ENCODE results near the gene LRCOL1. TPM values are rescaled to one million over a fixed set of nuclear protein-coding genes. Genes with fewer than 3 reads are reported as not detected.

Gene LRCOL1
- total RNA-seq, 1 experiment from 2014 or later, result 0.24 TPM

DNA sequence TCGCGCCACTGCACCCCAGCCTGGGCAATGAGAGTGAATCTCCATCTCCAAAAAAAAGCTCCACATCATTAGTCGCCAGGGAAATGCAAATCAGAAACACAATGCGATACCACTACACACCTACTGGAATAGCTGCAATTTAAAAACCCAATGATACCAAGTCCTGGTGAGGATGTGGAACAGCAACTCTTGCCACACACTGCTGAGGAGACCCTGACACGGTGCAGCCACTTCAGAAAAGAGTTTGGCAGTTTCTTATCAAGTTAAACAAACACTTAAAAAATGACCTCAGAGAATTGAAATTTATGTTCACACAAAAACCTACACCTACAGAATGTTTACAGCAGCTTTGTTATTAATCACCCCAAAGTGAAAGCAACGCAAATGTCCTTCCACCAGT is 20.3 kb upstream of the LRCOL1 start:
- Mint-ChIP-seq H3K4me1 (no peaks in the 10 kb centered on the region), H3K9me3 (no peaks in the 10 kb centered on the region), H3K4me3 (no peak overlapping the region), H3K36me3 (peaks cover 70% of the 10 kb centered on the region), H3K27me3 (ENCODE audit: low read depth) (no peaks in the 10 kb centered on the region), H3K27ac (no peak overlapping the region)
- TF ChIP-seq CREM (CRISPR knock-in tag; IDR thresholded peaks at IDR 0.05) (no peak), AFF4 (CRISPR knock-in tag; IDR thresholded peaks at IDR 0.05; ENCODE audit: borderline replicate concordance) (no peak), ZNF396 (CRISPR knock-in tag; IDR thresholded peaks at IDR 0.05; ENCODE audit: borderline replicate concordance) (no peak), ETV6 (CRISPR knock-in tag; IDR thresholded peaks at IDR 0.05) (no peak), ZNF232 (CRISPR knock-in tag; IDR thresholded peaks at IDR 0.05) (no peak), MAX (CRISPR knock-in tag; IDR thresholded peaks at IDR 0.05) (no peak), HMGA2 (CRISPR knock-in tag; IDR thresholded peaks at IDR 0.05) (no peak), NFATC4 (CRISPR knock-in tag; IDR thresholded peaks at IDR 0.05) (no peak), JUN (CRISPR knock-in tag; IDR thresholded peaks at IDR 0.05) (no peak), MXD4 (CRISPR knock-in tag; IDR thresholded peaks at IDR 0.05; ENCODE audit: borderline replicate concordance) (no peak), IRF2 (CRISPR knock-in tag; IDR thresholded peaks at IDR 0.05; ENCODE audit: borderline replicate concordance, low read depth) (no peak), CDX4 (CRISPR knock-in tag; IDR thresholded peaks at IDR 0.05; ENCODE audit: borderline replicate concordance) (no peak), OVOL2 (CRISPR knock-in tag; IDR thresholded peaks at IDR 0.05; ENCODE audit: borderline replicate concordance) (no peak), CBFB (CRISPR knock-in tag; IDR thresholded peaks at IDR 0.05; ENCODE audit: low read depth) (no peak)
- TF ChIP-seq, protein P1, sequence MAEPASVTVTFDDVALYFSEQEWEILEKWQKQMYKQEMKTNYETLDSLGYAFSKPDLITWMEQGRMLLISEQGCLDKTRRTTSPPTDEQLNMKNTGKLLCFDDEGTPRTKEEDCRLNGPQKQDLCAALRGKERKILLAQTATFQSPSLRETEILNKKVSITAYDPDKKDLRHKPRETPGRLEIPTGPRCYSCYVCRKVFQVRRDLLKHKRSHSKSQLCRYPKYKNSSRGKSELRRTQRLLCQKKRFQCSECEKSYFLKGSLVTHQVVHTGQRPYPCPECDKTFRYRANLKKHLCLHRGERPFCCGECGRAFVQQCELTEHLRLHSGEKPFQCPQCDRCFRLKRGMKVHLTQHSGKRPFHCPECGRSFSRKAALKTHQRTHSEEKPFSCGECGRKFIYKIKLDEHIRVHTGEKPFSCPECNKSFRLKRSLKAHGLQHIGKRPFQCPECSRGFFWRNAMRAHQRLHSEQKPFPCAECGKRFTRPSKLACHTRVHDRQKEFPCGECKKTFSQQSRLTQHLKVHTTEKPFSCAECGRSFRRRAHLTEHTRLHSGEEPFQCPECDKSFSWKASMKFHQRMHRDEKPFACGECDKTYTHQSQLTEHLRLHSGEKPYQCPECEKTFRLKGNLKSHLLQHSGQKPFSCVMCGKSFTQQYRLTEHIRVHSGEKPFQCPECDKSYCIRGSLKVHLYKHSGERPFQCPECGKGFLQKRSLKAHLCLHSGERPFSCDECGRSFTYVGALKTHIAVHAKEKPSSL (CRISPR knock-in tag; conservative IDR thresholded peaks at IDR 0.05), result no peak
- TF ChIP-seq, protein P2, sequence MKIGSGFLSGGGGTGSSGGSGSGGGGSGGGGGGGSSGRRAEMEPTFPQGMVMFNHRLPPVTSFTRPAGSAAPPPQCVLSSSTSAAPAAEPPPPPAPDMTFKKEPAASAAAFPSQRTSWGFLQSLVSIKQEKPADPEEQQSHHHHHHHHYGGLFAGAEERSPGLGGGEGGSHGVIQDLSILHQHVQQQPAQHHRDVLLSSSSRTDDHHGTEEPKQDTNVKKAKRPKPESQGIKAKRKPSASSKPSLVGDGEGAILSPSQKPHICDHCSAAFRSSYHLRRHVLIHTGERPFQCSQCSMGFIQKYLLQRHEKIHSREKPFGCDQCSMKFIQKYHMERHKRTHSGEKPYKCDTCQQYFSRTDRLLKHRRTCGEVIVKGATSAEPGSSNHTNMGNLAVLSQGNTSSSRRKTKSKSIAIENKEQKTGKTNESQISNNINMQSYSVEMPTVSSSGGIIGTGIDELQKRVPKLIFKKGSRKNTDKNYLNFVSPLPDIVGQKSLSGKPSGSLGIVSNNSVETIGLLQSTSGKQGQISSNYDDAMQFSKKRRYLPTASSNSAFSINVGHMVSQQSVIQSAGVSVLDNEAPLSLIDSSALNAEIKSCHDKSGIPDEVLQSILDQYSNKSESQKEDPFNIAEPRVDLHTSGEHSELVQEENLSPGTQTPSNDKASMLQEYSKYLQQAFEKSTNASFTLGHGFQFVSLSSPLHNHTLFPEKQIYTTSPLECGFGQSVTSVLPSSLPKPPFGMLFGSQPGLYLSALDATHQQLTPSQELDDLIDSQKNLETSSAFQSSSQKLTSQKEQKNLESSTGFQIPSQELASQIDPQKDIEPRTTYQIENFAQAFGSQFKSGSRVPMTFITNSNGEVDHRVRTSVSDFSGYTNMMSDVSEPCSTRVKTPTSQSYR (CRISPR knock-in tag; IDR thresholded peaks at IDR 0.05), result no peak
- POLR2A ChIA-PET, result no interaction called here
- no peak for ATAC-seq
- CTCF ChIA-PET, result interaction anchor here (1.1 kb wide), 1 partner anchor 16 kb away, joined by 4 read pairs; no protein-coding TSS in a partner anchor
- DNase-seq (ENCODE audit: low spot score), result no peak

DNA sequence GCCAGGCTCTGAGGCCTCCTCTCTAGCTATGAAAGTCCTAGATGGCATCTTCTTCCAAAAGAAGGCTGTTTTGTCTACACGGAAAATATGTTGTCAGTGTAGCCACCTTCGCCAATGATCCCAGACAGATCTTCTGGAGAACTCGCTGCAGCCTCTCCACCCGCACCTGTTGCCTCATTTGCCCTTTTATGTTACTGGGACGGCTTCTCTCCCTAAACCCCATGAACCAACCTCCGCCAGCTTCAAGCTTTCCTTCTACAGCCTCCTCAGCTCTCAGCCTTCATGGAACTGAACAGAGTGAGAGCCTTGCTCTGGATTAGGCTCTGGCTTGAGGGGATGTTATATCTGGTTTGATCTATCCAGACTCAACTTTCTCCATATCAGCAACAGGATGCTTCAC is 18.9 kb upstream of the LRCOL1 start:
- Mint-ChIP-seq H3K27me3 (ENCODE audit: low read depth) (no peaks in the 10 kb centered on the region), H3K4me3 (no peak overlapping the region), H3K36me3 (peaks cover 62% of the 10 kb centered on the region), H3K27ac (no peak overlapping the region), H3K9me3 (no peaks in the 10 kb centered on the region), H3K4me1 (no peaks in the 10 kb centered on the region)
- ChIA-PET CTCF (interaction anchor here (1.7 kb wide), 1 partner anchor 9 kb away, joined by 7 read pairs; no protein-coding TSS in a partner anchor), POLR2A (interaction anchor here (0.5 to 0.9 kb wide), 2 partner anchors 9 to 15 kb away, joined by 3 to 4 read pairs; no protein-coding TSS in a partner anchor)
- no peak for DNase-seq (ENCODE audit: low spot score)
- ATAC-seq, result no peak
- no peak for TF ChIP-seq ZNF396 (CRISPR knock-in tag; IDR thresholded peaks at IDR 0.05; ENCODE audit: borderline replicate concordance)
- TF ChIP-seq FOXP1 (CRISPR knock-in tag; IDR thresholded peaks at IDR 0.05; ENCODE audit: borderline replicate concordance), result no peak
- no peak for TF ChIP-seq JAZF1 (CRISPR knock-in tag; IDR thresholded peaks at IDR 0.05)
- TF ChIP-seq FOXJ3 (CRISPR knock-in tag; IDR thresholded peaks at IDR 0.05; ENCODE audit: borderline replicate concordance), result no peak
- TF ChIP-seq NR1H2 (CRISPR knock-in tag; IDR thresholded peaks at IDR 0.05), result no peak
- no peak for TF ChIP-seq ZNF317 (CRISPR knock-in tag; IDR thresholded peaks at IDR 0.05; ENCODE audit: borderline replicate concordance, low read depth)
- no peak for TF ChIP-seq ZNF138 (CRISPR knock-in tag; conservative IDR thresholded peaks at IDR 0.05)
- TF ChIP-seq USF2 (CRISPR knock-in tag; IDR thresholded peaks at IDR 0.05), result no peak
- TF ChIP-seq NR3C1 (CRISPR knock-in tag; conservative IDR thresholded peaks at IDR 0.05; ENCODE audit: low read depth), result no peak
- TF ChIP-seq HMGA2 (CRISPR knock-in tag; IDR thresholded peaks at IDR 0.05), result no peak
- TF ChIP-seq MAX (CRISPR knock-in tag; IDR thresholded peaks at IDR 0.05), result no peak
- no peak for TF ChIP-seq SP1 (CRISPR knock-in tag; conservative IDR thresholded peaks at IDR 0.05)
- no peak for TF ChIP-seq RORB (CRISPR knock-in tag; IDR thresholded peaks at IDR 0.05)
